A673 (cell line): ENCODE measurements around the gene ZFYVE28.

Experiments
- EZH2 ChIP-seq: fragments of 200-600 bp; sonication (generic); IDR thresholded peaks from 2 replicates; pipeline ENCODE4 v1.6.1; 2017; ENCODE audit warnings: borderline replicate concordance, low read depth, mild to moderate bottlenecking, mixed read lengths, antibody characterized with exemption, low read length; ENCODE audit not compliant: poor library complexity, severe bottlenecking
- TF ChIP-seq, protein P1 (sequence below): fragments of 300-800, 200-600 bp; sonication (generic); conservative IDR thresholded peaks from 2 replicates; pipeline ENCODE4 v1.5.1; 2017; ENCODE audit warnings: low read depth, mild to moderate bottlenecking, antibody characterized with exemption, low read length, moderate library complexity, mixed read lengths

DNA sequence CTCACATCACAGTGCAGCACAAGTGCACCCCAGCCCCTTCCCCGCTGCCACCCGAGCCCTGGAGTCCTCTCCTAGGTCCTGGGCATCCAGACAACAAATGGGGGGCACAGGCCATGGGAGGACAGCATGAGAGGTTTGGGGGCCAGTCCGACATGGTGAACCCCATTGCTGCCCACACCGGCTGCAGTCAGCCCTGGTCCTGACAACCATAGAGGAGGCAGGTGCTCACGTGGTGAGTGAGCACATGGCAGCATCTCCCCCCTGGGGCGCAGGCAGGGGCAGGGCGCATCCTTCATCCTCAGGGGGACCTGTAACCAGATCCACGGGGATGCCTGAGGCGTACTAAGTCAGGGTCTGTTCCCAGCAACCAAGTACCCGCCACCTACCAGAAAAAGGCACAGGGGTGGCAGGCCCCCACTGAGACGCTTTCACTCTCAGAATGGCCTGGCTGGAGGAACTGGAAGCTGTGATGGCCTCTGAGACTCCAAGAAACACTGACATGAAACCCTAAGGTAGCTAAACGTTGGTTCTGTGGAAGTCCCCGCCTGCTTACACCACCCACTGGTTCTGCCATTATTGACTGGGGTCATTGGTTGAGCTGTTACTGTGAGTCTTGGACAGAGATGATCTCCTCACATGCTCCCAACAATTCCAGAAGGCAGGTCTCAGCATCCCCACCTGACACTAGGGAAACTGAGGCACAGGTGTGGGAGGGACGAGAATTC lies 6.5 kb downstream of the ZFYVE28 start:
- TF ChIP-seq, protein P1, sequence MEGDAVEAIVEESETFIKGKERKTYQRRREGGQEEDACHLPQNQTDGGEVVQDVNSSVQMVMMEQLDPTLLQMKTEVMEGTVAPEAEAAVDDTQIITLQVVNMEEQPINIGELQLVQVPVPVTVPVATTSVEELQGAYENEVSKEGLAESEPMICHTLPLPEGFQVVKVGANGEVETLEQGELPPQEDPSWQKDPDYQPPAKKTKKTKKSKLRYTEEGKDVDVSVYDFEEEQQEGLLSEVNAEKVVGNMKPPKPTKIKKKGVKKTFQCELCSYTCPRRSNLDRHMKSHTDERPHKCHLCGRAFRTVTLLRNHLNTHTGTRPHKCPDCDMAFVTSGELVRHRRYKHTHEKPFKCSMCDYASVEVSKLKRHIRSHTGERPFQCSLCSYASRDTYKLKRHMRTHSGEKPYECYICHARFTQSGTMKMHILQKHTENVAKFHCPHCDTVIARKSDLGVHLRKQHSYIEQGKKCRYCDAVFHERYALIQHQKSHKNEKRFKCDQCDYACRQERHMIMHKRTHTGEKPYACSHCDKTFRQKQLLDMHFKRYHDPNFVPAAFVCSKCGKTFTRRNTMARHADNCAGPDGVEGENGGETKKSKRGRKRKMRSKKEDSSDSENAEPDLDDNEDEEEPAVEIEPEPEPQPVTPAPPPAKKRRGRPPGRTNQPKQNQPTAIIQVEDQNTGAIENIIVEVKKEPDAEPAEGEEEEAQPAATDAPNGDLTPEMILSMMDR, result no peak
- TF ChIP-seq EZH2, result no peak
